ENCODE measurements around the gene SNX13.
A peak's percentile ranks its signal among the peaks of the same experiment; 100 is the strongest.

The SNX13 gene

DNA sequence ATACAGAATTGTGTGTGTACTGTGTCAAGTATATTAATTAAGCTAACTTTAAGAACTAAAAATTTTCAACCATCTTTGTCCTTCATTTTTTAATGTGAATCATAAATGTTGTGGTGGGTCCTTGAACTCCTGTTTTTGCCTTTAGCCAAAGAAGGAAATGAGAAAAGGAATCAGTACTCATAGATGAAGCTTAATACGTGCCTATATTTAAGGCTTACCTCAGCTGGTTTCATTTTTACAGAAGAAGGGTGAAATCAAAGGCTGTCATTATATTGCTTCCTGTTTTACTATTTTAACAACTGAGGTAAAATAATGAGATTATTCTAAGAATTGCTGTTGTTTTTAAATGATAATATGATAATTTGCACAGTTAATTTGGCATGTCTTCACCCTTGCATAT lies 6.3 kb upstream of the SNX13 start:
- no peak for DNase-seq

DNA sequence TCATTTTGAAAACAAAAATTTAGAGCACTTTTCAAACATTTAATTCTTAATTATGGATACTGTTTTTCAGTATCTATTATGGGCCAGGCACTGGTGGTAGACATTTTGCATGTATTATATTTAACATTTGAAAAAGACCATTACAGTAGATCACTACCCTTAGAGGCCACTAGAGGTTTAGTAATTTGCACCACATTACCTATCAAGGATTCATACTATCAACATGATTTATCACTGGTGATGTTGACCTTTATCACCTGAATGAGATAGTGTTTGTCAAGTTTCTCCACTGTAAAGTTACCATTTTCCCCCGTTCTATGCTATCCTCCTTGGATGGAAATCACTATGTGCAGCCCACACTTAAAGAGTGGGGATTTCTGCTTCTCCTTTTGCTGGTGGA lies 4.4 kb upstream of the SNX13 start:
- DNase-seq = no peak

GRCh38 chr7:17943006-17943405 lies 2.7 kb upstream of the SNX13 start:
- no peak for DNase-seq

- no peak for DNase-seq
Measured at GRCh38 chr7:17942231-17942630, 1.9 kb upstream of the SNX13 start.

DNA sequence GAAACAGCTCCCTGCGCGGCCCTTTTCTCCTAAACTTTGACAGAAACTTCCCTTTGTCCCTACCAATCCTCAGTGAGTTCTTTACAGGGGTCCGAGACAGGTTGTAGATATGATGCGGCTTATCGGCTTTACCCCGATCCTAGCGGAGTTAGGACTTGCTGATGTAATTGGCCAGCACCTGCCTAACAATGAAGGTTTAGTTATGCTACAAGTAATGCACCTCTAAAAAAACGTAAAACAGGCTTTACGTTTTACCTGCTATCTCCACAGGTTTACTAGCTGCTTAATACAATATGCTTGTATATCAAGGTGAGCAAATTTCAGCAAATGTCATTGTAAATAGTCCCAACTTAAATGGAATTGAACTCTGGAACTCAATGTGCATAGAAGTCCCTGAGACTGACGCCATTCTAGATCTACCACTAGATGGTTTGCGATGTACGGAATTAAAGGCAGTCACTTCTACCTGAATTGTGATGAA lies 697 bp upstream of the SNX13 start:
- peak; percentile 46 for DNase-seq

DNA sequence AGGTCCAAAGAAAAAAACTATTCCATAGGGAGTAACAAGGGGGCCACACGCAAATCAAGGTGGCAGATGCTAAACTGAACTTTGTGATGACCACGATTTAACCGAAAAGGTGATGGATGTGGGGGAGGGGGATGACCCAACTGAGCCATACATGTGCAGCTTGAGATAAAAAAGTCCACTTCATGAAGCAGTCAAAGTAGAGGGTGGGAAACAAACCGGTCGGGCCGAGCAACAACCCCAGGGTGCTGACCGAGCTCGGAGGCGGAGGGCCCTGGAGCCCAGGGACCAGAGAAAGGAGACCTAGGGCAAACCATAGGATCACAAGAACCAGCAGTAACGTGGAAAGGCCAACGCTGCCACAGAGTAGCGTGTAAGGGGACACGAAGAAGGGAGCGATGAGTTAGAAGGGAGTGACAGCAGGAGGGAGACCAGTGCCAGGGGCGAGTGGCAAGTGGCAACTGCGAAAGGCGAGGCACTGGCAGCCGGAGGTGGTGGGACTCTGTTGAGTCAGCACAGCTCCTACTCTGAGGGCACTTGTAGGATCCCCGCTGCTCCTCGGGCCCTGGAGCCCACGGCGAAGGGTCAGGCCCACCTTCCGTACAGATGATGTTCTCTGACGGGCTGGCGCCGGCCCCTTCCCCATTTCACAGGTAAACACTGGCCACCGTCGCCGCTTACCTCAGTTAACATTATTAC lies 540 bp downstream of the SNX13 start:
- DNase-seq = peak; percentile 44

GRCh38 chr7:17939211-17939605 lies 1.1 kb downstream of the SNX13 start:
- DNase-seq = no peak

DNA sequence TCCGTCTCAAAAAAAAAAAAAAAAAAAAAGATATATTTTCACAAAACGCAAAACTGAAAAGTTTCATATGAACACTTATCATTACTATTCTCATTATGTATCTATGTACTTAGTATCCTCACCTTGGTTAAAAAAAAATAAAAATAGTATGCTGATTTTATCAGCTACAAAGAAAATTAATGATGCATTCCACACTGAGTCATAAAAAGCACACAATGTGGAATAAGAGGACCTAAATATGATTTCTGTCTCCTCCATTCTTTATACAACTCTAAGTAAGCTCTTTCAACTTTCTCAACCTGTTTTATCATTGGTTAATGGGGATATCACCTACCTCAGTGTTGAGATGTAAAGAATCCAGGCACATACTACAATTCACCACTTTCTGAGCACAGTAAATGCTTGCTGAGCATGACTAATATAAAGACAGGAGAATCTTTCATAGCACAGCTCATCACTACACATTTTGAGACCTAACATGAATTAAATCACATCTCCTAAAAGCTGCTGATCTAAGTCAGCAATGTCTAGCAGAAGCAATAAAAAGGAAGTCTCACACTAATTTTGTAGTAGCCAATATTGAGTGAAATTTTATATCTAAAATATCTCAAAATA lies 2.7 kb downstream of the SNX13 start:
- DNase-seq = no peak

GRCh38 chr7:17936321-17936720 lies 4.0 kb downstream of the SNX13 start:
- no peak for DNase-seq

GRCh38 chr7:17934612-17935240 lies 5.6 kb downstream of the SNX13 start:
- no peak for DNase-seq

- no peak for DNase-seq
Measured at GRCh38 chr7:17934094-17934493, 6.2 kb downstream of the SNX13 start.

DNA sequence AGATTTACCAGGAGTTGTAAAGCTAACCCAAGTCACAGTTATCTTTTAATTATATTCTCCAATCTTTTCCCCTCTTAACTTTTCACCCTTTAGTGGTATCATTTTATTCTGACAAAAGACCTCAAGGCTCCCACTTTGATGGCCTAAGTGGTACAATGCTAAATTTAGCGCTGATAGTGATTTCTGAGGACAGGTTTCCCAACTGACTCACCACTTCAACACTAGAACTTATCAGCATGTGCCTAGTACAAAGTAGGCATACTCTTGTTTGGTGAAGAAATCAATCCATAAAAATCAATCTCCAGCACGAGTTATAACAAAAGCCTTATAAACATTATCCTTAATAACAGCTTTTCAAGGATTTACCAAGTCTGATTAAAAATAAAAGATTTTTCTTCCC lies 7.5 kb downstream of the SNX13 start:
- DNase-seq = no peak

DNA sequence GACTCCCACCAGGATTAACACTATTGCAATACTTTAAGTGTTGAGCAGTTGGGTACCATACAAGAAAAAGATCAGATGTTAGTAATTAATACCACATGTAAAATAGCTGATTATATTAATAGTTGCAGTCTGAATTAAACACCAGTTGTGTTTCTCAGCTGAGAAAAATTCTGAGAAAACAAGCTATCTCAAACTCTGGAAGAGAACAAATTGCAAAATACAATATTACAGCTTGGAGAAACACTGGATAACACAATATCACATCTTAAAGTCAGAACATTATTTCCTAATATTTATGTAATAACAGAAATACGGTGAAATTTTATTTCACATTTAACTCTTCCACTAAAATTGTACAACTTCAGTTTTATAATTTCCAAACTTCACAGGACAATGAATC lies 9.2 kb downstream of the SNX13 start:
- no peak for DNase-seq

DNA sequence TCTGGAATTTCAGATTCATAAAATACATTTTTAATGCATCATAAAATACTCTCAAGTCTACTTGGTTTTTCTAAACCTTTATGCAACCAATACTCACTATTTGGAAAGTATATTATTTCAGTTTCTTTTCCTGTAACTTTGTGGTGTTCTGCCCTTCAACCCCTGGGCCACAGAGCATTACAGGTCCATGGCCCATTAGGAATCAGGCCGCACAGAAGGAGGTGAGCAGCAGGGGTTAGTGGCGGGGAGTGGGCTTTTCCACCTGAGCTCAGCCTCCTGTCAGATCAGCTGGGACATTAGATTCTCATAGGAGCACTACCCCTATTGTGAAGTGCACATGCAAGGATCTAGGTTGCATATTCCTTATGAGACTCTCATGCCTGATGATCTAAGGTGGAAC lies 9.7 kb downstream of the SNX13 start:
- no peak for DNase-seq

- DNase-seq = no peak
Measured at GRCh38 chr7:17929647-17930395, 10.5 kb downstream of the SNX13 start.

GRCh38 chr7:17928055-17928454 lies 12.2 kb downstream of the SNX13 start:
- DNase-seq = no peak

DNA sequence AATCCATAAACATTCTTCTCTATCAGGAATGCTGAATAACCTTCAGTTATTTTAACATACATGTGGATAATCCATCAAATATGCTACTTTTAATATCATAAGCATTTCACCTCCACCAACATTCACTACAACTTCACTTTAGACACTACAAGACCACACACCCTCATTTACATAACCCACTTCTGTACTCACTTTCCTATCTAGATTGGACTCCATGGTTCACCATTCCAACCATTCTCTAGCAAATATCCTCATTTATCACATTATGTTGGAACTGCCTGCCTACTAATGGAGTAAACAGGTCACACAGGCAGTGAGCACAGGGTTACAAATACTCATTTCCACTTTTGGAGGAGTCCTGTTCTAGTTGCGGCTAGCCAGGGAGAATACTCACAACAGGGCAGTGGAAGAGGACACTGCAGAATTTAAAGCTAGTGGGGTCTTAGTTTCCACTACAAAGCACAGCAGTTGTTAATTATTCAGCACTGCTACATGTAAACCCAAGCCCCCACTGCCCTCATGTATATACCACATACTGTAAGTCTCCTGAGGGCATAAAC lies 18.4 kb downstream of the SNX13 start:
- no peak for DNase-seq

DNA sequence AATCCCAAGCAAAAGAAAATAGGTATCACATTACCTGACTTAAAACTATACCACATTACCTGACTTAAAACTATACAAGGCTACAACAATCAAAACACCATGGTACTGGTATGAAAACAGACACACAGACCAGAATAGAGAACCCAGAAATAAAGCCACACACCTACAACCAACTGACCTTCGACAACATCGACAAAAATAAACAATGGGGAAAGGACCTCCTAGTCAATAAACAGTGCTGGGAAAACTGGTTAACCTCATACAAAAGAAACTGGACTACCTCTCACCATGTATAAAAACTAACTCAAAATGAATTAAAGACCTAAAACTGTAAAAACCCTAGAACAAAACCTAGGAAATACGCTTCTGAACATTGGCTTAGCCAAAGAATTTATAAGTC lies 22.5 kb downstream of the SNX13 start:
- no peak for DNase-seq

DNA sequence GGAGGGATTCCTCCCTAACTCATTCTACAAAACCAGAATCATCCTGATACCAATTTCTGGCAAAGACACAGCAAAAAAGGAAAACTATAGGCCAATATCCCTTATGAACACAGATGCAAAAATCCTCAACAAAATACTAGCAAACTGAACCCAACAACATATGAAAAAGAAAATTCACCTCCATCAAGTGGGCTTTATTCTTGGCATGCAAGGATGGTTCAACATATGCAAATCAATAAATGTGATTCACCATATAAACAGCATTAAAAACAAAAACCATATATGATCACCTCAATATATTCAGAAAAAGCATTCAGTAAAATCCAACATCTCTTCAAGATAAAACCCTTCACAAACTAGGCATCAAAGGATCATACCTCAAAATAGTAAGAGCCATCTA lies 23.5 kb downstream of the SNX13 start:
- no peak for DNase-seq

DNA sequence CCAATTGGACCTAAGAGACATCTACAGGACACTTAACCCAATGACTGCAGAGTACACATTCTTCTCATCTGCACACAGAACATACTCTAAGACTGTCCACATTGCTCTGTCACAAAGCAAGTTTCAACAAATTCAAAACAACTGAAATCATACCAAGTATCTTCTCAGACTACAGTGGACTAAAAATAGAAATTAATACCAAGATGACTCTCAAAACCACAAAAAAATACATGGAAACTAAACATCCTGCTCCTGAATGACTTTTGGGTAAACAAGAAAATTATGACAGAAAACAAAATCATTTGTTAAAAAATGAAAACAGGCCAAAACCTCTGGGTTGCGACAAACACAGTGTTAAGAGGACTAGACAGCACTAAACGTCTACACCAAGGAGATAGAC lies 24.5 kb downstream of the SNX13 start:
- DNase-seq = no peak

DNA sequence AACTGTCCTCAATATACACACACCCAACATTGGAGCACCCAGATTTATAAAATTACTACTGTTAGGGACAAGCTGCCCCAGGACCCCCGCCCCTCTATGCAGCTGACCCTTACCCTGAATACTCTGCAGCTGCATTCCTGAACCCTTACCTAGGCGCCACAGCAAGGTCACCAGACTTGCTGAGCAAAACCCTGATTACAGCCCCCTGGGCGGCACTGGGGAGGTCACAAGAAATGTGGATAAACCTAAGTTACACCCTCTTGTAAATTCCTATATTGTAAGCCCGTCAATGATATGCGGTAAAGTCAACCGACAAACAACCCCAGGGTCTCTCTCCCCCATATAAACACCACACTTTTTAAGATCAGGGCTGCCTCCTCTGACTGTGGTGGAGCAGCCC lies 25.1 kb downstream of the SNX13 start:
- no peak for DNase-seq

GRCh38 chr7:17913250-17913649 lies 27.0 kb downstream of the SNX13 start:
- DNase-seq = no peak

DNA sequence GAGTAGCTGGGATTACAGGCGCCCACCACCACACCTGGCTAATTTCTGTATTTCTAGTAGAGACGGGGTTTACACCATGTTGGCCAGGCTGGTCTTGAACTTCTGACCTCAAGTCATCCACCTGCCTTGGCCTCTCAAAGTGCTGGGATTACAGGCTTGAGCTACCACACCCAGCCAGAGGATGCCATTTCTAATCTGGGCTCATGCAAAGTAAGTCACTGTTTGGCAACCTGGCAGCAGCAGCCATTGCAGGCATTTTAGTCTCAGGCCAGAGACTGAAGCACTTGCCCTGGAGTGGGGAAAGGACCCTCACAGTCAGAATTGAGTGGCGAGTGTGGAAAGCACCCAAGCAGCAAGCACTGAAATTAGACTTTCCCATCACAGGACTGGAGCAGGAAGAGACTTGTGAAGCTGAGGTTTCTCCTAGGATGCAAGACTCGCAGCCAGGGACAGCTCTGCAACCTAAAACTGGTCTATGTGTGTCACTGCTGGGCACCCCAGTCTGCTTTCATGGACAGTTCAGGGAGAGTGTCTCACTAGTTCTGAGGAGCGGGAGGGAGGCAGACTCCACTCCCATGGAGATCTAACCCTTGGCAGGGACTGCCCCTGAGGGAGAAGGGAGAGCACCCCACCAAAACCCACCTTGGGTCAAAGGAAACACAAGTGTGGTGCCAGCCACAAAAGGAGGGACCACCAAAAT lies 27.6 kb downstream of the SNX13 start:
- no peak for DNase-seq

Measured in NCI-H526 treated with DMSO at 0.1 percent for 48 hours (cell line).